GM18511 (cell line): ENCODE data around the gene PRIM1.
"Not testable (repeated sequence)": the region's sequence is repeated elsewhere in the genome, so short reads cannot be mapped to it uniquely, and the experiment has no call there.

Source experiments
- ATAC-seq: cut with Tn5 transposase; IDR thresholded peaks from one replicate; pipeline ENCODE4 v1.9.1; 2021; ENCODE audit warnings: mild to moderate bottlenecking, moderate library complexity; ENCODE audit not compliant: unreplicated experiment

The PRIM1 gene

DNA sequence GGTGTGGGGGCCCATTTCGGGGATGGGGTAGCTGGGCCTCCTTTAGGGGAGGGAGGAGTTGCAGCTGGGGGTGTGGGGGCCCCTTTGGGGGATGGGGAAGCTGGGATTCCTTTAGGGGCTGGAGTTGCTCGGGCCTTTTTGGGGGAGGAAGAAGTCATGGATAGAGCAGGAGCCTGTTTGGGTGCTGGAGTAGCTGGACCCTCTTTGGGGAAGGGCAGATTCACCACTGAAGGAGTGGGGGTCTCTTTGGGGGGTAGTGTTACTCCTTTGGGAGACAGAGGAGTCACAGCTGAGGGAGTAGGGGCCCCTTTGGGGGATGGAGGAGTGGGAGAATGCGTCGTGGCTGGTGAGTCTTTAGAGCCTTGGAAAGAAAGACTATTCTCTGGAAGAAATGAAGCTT lies 33.5 kb downstream of the PRIM1 start:
- ATAC-seq, result no peak

GRCh38 chr12:56718149-56718548 lies 34.0 kb downstream of the PRIM1 start:
- ATAC-seq, result no peak

GRCh38 chr12:56716933-56717880 lies 34.9 kb downstream of the PRIM1 start:
- no peak for ATAC-seq

- ATAC-seq, result no peak
Observed at GRCh38 chr12:56716458-56716857, 35.7 kb downstream of the PRIM1 start.

- no peak for ATAC-seq
Observed at GRCh38 chr12:56715798-56716197, 36.3 kb downstream of the PRIM1 start.

DNA sequence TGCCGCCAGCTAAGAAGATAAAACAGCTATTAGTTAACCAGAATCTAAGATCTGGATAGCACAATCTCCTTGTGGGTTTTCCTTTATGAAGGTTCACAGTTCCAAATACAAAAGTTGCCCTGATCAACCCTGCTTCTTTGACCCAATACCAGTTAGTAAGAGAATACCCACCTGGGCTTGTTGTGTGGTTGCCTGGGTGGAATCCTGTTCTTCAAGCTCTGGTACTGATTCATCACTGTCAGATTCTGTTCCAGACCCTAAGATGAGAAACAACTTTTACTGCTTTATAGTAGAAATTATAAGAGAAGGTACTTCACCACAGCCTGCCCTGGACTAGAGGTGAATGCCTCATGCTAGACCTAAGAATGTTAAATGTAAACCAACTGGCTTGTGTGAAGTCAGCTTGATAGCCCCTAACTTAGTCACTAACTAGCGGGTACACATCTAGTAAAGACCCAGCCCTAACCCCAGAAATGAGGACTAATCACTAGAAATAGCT lies 37.6 kb downstream of the PRIM1 start:
- no peak for ATAC-seq

GRCh38 chr12:56713345-56713744 lies 38.8 kb downstream of the PRIM1 start:
- ATAC-seq, result no peak

DNA sequence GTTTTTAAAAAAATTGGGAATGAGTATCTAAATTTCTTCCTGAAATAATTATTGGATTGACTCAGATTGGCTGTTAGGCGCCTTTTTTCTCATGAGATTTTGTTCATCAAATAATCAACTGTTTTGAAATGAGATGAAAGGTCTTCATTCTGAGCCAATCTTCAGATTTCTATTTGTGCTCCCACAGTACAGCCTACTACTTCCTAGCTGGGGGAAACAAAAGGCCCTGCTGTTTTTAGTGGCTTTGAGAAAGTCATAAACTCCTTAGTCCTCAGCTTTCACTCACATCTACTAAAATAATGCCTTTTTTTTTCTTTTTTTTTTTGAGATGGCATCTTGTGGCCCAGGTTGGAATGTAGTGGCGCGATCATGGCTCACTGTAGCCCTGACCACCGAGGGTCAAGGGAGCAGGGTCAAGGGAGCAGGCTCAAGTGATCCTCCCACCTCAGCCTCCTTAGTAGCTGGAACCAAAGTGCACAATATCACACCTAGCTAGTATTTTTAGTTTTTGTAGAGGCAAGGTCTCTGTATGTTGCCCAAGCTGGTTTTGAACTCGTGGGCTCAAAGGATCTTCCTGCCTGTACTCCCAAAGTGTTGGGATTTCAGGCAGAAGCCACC lies 42.3 kb downstream of the PRIM1 start:
- no peak for ATAC-seq

DNA sequence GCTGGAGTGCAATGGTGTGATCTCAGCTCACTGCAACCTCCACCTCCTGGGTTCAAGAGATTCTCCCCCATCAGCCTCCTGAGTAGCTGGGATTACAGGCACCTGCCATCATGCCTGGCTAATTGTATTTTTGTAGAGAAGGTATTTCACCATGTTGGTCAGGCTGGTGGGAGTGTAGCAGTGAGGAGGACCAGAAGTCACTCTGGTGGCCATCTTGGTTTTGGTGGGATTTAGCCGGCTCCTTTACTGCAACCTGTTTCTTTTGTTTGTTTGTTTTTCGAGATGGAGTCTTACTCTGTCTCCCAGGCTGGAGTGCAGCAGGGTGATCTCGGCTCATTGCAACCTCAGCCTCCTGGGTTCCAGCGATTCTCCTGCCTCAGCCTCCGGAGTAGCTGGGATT lies 47.6 kb downstream of the PRIM1 start:
- not testable (repeated sequence) for ATAC-seq

DNA sequence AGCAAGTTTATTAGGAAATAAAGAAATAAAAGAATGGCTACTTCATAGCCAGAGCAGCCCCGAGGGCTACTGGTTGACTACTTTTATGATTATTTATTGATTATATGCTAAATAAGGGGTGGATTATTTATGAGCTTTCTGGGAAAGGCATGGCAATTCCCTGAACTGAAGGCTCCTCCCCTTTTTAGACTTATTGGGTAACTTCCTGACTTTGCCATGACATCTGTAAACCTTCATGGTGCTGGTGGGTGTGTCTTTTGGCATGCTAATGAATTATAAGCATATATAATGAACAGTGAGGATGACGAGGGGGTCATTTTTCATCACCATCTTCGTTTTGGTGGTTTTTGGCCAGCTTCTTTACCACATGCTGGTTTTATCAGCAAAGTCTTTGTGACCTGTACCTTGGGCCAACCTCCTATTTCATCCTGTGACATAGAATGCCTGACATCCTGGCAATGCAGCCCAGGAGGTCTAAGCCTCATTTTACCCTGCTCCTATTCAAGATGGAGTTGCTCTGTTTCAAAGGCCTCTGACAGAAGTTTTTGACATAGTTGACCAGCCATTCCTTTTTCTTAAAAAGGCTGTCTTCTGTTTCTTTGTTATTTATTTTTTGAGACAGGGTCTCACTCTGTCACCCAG lies 53.0 kb downstream of the PRIM1 start:
- no peak for ATAC-seq

DNA sequence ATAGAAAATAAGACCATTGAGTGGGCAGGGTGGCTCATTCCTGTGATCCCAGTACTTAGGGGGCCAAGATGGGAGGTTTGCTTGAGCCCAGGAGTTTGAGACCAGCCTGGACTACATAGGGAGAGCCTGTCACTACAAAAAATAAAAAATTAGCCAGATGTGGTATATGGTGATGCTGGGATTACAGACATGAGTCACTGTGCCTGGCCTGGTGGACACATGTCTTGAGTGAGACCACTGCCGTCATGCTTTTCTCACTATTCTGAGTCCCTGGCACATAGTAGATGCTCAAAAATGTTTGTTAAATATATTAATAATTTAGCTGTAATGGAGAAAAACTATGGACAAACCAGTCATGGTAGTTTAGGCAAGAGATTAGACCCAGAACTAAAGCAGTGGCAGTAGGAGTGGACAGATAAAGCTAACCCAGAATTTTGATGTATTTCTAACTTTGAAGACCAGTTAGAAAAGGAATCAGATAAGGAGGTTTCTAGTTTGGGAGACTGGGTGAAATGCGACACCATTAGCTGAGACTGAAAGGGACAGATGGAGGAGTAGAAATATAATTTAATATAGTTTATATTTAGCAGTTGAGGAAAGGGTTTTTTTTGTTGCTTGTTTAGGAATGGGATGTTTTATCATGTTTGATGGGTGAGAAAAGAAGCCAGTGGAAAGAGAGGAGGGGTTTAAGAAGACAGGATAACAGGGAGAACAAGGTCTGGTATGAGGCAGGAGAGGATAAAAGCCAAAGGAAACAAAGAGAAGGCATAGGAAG lies 56.6 kb downstream of the PRIM1 start:
- no peak for ATAC-seq

DNA sequence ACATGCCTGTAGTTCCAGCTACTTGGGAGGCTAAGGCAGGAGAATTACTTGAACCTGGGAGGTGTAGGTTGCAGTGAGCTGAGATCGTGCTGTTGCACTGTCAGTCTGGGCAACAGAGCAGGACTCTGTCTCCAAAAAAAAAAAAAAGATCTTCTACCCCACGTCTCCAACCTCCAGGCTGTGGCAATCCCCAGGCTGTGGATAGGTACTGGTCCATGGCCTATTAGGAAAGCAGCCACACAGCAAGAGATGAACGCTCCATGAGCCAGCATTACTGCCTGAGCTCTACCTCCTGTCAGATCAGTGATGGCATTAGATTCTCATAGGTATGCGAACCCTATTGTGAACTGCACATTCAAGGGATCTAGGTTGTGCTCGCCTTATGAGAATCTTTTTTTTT lies 58.0 kb downstream of the PRIM1 start:
- ATAC-seq, result no peak

GRCh38 chr12:56688846-56689109 lies 63.3 kb downstream of the PRIM1 start:
- no peak for ATAC-seq

- peak; percentile 75 for ATAC-seq
Observed at GRCh38 chr12:56688129-56688845, 63.8 kb downstream of the PRIM1 start, which contains the start of gene PTGES3. PTGES3 (minus strand) TSS chr12:56688284; CDS start chr12:56687999, 285 bp downstream.

DNA sequence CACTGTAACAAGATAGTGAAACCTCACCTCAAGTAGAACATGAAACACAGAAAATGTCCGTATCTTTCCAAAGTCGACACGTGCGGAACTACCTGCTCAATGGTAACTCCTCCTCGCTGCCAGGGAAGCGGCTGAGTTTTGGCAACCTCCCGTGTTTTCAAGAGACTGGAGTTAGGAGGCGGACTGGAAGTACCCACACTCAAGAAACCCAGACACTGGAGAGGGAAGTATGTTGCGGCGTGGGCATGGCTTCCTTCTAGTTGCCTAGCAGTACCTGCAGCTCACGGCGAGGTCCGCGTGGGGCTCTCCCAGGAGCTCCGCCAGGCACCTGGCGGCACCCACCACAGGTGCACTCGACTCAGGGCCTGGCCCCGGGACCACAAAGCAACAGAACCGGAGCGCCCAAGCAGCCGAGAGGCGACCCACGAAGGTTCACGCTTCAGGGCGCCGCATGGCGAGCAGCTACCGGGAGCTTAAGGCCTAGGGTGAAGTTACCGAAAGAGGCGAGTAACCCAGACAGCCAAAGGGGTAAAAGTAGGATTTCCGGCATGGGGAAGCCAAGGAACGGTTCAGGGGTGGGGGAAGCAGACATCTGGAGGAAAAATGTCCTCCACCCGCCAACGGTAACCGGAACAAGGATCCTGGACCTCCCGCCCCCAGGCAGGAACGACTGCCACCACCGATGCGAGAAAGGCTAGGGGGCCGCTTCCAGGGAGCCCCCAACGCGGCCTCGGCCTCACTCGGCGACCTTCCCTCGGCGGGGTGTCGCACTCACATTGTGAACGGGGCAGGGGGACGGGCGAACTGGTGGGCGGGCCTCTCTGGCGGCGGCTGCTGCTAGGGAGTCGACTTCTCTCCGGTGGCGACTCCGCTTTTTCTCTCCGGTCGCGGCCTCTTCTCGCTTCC lies 64.6 kb downstream of the PRIM1 start:
- no peak for ATAC-seq

- ATAC-seq, result no peak
Observed at GRCh38 chr12:56684745-56685359, 67.3 kb downstream of the PRIM1 start.

GRCh38 chr12:56682323-56682722 lies 69.8 kb downstream of the PRIM1 start:
- ATAC-seq, result no peak
